DND-41 (cell line): Measurements from ENCODE around the gene SLC6A4.

Experiments used
- ATAC-seq: fragments of 200-7000 bp; cut with Tn5 transposase; 3 replicates; pipeline ENCODE4 v1.9.1; 2021; ENCODE audit warnings: low read depth; ENCODE audit not compliant: insufficient read depth
- DNase-seq: peaks from one replicate; pipeline ENCODE4 v3.0.0-alpha.2; 2020
- H2AFZ ChIP-seq: 2 replicates; pipeline ENCODE4 v1.6.0; 2012; ENCODE audit warnings: low read depth, low read length
- H3K27ac ChIP-seq: 2 replicates; pipeline ENCODE4 v1.5.1; 2012; ENCODE audit warnings: low read length, inconsistent platforms
- H3K27me3 ChIP-seq: fragments of 200-600 bp; sonication (generic); 2 replicates; pipeline ENCODE4 v1.6.0; 2012; ENCODE audit warnings: low read length, mild to moderate bottlenecking, inconsistent platforms; ENCODE audit not compliant: insufficient read depth, poor library complexity
- H3K36me3 ChIP-seq: 2 replicates; pipeline ENCODE4 v1.5.1; 2012; ENCODE audit warnings: low read length, inconsistent platforms; ENCODE audit not compliant: insufficient read depth
- H3K4me1 ChIP-seq: 2 replicates; pipeline ENCODE4 v1.5.1; 2012; ENCODE audit warnings: mild to moderate bottlenecking, low read length; ENCODE audit not compliant: insufficient read depth
- H3K4me2 ChIP-seq: 2 replicates; pipeline ENCODE4 v1.6.0; 2012; ENCODE audit warnings: mild to moderate bottlenecking, moderate library complexity, low read length, inconsistent platforms; ENCODE audit not compliant: insufficient read depth
- H3K4me3 ChIP-seq, 2 experiments: fragments of 200-600 bp in 1 of 2; shearing (Covaris generic) in 1 of 2; 2 replicates each; pipeline ENCODE4 v1.5.1; 2012 to 2016; ENCODE audit warnings: inconsistent platforms in 2 of 2, low read length in 2 of 2, mild to moderate bottlenecking in 2 of 2, low read depth in 1 of 2, moderate library complexity in 1 of 2
- H3K79me2 ChIP-seq: 2 replicates; pipeline ENCODE4 v1.6.0; 2012; ENCODE audit warnings: low read length, inconsistent platforms; ENCODE audit not compliant: insufficient read depth
- H3K9ac ChIP-seq: 2 replicates; pipeline ENCODE4 v1.6.0; 2012; ENCODE audit warnings: low read depth, mild to moderate bottlenecking, inconsistent platforms, low read length, moderate library complexity
- H3K9me3 ChIP-seq: 2 replicates; pipeline ENCODE4 v1.5.1; 2012; ENCODE audit warnings: low read length, moderate library complexity, mild to moderate bottlenecking, inconsistent platforms; ENCODE audit not compliant: insufficient read depth, severe bottlenecking
- H4K20me1 ChIP-seq: 2 replicates; pipeline ENCODE4 v1.6.0; 2012; ENCODE audit warnings: low read length; ENCODE audit not compliant: insufficient read depth
- EZH2 ChIP-seq: IDR thresholded peaks from 3 replicates; pipeline ENCODE4 v1.6.1; 2012; ENCODE audit warnings: borderline replicate concordance, low read depth, mild to moderate bottlenecking, moderate library complexity, low read length, inconsistent platforms; ENCODE audit not compliant: severe bottlenecking
- TF ChIP-seq, protein P1 (sequence below): IDR thresholded peaks from 2 replicates; pipeline ENCODE4 v1.5.1; 2012; ENCODE audit warnings: borderline replicate concordance, low read length, moderate library complexity, mild to moderate bottlenecking; ENCODE audit not compliant: poor library complexity, severe bottlenecking; ENCODE audit errors: extremely low read depth

SLC6A4 gene

GRCh38 chr17:30176855-30177254 is 58.6 kb downstream of the SLC6A4 start:
- Histone ChIP-seq H3K27ac (no peak overlapping the region), H3K9ac (no peak overlapping the region), H4K20me1 (no peaks in the 10 kb centered on the region), H3K4me1 (no peaks in the 10 kb centered on the region), H3K79me2 (0 out of 2 replicates have a peak, but pooled peaks cover 3% of the 10 kb centered on the region), H3K4me3 (no peak overlapping the region), H3K9me3 (no peaks in the 10 kb centered on the region), H3K4me2 (no peak overlapping the region), H2AFZ (no peak overlapping the region), H3K36me3 (peaks cover 77% of the 10 kb centered on the region), H3K27me3 (no peaks in the 10 kb centered on the region)
- DNase-seq: no peak
- ATAC-seq: no peak
- TF ChIP-seq, protein P1, sequence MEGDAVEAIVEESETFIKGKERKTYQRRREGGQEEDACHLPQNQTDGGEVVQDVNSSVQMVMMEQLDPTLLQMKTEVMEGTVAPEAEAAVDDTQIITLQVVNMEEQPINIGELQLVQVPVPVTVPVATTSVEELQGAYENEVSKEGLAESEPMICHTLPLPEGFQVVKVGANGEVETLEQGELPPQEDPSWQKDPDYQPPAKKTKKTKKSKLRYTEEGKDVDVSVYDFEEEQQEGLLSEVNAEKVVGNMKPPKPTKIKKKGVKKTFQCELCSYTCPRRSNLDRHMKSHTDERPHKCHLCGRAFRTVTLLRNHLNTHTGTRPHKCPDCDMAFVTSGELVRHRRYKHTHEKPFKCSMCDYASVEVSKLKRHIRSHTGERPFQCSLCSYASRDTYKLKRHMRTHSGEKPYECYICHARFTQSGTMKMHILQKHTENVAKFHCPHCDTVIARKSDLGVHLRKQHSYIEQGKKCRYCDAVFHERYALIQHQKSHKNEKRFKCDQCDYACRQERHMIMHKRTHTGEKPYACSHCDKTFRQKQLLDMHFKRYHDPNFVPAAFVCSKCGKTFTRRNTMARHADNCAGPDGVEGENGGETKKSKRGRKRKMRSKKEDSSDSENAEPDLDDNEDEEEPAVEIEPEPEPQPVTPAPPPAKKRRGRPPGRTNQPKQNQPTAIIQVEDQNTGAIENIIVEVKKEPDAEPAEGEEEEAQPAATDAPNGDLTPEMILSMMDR: no peak
- TF ChIP-seq EZH2: no peak

- no peak for DNase-seq
- no peak overlapping the region for H3K4me2 ChIP-seq
- peaks cover 14% of the 10 kb centered on the region; the same call in 1 of the 2 replicates for H3K79me2 ChIP-seq
- H3K9ac ChIP-seq: no peak overlapping the region
- no peaks in the 10 kb centered on the region for H3K9me3 ChIP-seq
- H4K20me1 ChIP-seq: no peaks in the 10 kb centered on the region
- TF ChIP-seq EZH2: no peak
- TF ChIP-seq, protein P1: no peak
- H3K4me1 ChIP-seq: no peaks in the 10 kb centered on the region
- H3K4me3 ChIP-seq: no peak overlapping the region
- no peak overlapping the region for H2AFZ ChIP-seq
- H3K27me3 ChIP-seq: no peaks in the 10 kb centered on the region
- no peak for ATAC-seq
- peaks cover 67% of the 10 kb centered on the region for H3K36me3 ChIP-seq
- H3K27ac ChIP-seq: no peak overlapping the region
Observed at GRCh38 chr17:30174556-30174955, 60.9 kb downstream of the SLC6A4 start.

GRCh38 chr17:30173649-30174048 is 61.8 kb downstream of the SLC6A4 start:
- no peak overlapping the region for H2AFZ ChIP-seq
- no peak overlapping the region for H3K27ac ChIP-seq
- H4K20me1 ChIP-seq: no peaks in the 10 kb centered on the region
- H3K9me3 ChIP-seq: no peaks in the 10 kb centered on the region
- no peak overlapping the region for H3K4me2 ChIP-seq
- peaks cover 61% of the 10 kb centered on the region for H3K36me3 ChIP-seq
- no peak overlapping the region for H3K4me3 ChIP-seq
- no peaks in the 10 kb centered on the region for H3K27me3 ChIP-seq
- H3K9ac ChIP-seq: no peak overlapping the region
- peaks cover 14% of the 10 kb centered on the region; the same call in 1 of the 2 replicates for H3K79me2 ChIP-seq
- ATAC-seq: no peak
- TF ChIP-seq, protein P1: no peak
- TF ChIP-seq EZH2: no peak
- DNase-seq: no peak
- H3K4me1 ChIP-seq: no peaks in the 10 kb centered on the region

GRCh38 chr17:30172560-30172959 is 62.9 kb downstream of the SLC6A4 start:
- H3K27ac ChIP-seq: no peak overlapping the region
- no peaks in the 10 kb centered on the region for H3K4me1 ChIP-seq
- DNase-seq (no peak), ATAC-seq (no peak)
- no peak overlapping the region for H3K9ac ChIP-seq
- peaks cover 14% of the 10 kb centered on the region; the same call in 1 of the 2 replicates for H3K79me2 ChIP-seq
- peaks cover 54% of the 10 kb centered on the region for H3K36me3 ChIP-seq
- no peak overlapping the region for H3K4me2 ChIP-seq
- H3K27me3 ChIP-seq: no peaks in the 10 kb centered on the region
- H3K4me3 ChIP-seq: no peak overlapping the region
- TF ChIP-seq, protein P1: no peak
- no peaks in the 10 kb centered on the region for H4K20me1 ChIP-seq
- H3K9me3 ChIP-seq: no peaks in the 10 kb centered on the region
- H2AFZ ChIP-seq: no peak overlapping the region
